NCI-H2227 (cell line): ENCODE data around the gene ALDH3B1.

Experiments
- DNase-seq: peaks from one replicate; lab custom pipeline; 2025; ENCODE audit not compliant: unreplicated experiment; lab: John Stamatoyannopoulos, UW

ALDH3B1 gene

DNA sequence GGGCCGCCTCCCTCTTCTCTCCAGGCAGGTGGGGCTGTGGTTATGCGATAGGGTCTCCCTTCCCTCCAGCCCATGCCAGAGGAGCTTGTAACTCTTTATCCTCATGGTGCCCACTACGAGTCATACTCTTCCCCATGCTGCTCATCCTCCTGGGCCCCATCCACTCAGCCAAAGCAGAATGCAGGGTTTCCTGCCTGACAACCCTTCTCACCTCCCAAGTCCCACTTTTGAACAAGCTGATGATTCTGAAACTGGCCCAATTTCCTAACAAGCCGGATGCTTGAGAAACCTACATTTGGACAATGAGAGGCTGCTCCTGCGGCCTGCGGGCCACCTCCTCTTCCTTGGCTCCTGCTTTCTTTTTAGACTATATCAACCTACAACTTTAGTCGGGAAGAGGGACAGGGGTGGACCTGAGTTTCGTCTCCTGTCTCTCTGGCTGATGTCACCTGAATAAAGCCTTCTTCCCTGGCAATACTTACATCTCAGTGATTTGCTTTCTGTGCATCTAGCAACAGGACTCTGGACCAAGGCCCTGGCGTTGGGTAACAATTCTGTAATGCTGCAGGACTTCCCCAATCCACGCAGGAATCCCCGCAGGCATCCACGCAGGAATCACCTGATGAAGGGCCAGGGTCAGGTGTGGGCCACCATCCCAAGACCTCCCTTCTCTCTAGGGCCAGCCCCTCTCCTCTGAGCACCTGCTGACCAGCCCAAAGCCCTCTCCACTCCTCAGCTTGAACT lies 18.8 kb downstream of the ALDH3B1 start:
- no peak for DNase-seq

DNA sequence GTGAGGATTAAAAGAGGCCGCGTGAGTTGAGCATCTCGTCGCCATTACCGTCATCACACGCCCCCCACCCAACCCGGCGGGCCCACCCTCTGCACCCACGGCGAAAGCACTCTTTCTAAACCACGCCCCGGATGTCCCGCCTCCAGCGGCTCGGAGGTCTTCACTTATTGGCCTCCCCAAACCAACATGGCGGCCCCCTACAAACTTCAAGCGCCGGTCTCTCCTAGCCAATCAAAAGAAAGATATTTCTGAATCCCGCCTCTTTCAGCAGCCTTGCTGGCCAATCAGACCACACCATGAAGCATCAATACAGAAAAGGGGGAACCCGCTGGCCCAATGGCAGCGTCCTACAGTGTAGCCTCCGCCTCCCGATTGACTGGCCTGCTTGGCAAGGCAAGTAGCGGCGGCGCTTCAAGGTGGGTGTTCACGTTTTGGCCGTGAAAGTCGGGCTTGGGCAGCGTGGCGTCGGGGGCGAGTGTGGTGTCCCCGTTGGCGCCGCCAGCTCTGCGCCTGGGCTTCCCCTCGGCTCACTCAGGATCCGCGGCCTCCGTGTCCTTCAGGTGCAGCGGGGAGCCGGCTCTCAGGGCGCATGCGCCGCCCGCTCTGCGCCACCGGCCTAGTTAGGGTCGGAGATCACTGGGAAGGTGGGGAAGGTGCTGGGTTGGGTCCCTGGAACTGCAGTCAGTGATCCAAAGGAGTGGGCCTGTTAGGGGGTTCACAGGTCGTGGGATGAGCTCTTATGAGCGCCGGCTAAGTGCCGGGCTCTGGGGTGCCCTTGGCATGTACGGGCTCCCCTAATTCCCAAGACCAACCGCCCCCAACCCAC lies 20.4 kb downstream of the ALDH3B1 start, which contains the start of gene NDUFS8:
Gene NDUFS8, plus strand, starts transcription at position 364 of the 826 bp plus-strand sequence. CDS start 1,471 bp downstream, outside the sequence.
- DNase-seq: peak; percentile 99

GRCh38 chr11:68031144-68031464 lies 21.0 kb downstream of the ALDH3B1 start:
- no peak for DNase-seq

DNA sequence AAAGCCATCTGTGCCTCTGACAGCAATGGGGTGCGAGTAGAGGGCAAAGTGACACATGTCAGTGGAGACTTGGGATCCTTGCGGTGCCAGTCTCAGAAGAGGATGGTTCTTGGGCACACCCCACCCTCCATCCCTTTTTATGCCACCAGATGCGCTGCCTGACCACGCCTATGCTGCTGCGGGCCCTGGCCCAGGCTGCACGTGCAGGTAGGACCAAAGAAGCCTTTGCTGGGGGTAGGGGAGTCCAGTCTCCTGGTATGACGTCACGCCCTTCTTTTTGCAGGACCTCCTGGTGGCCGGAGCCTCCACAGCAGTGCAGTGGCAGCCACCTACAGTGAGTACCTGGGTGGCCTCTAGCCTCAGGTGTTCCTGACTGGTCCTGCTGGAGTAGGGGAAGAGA lies 21.9 kb downstream of the ALDH3B1 start:
- DNase-seq: no peak

DNA sequence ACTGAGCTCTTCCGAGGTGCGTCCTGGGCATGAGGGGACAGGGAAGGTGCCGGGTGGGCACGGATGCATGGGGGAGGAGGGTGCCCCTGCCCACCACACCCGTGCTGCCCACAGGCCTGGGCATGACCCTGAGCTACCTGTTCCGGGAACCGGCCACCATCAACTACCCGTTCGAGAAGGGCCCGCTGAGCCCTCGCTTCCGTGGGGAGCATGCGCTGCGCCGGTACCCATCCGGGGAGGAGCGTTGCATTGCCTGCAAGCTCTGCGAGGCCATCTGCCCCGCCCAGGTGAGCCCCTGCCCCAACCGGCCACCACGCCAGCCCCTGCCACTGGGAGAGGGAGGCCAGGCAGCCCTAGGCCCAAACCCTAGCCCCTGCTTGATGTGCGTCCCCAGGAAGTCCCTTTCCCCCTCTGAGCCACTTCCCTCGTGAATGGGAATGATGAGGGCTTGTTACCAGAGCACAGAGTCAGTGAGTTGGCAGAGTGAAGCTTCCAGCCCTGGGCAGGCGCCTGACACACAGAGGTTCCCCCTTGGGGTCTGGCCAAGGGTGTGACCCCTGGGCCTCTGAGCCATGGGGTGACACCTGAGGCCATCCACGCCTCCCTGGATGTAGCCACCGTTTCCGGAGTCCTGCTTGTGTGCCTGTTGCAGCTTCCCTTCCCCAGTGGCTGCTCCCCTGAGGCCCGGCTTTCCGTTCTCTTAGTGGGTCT lies 23.0 kb downstream of the ALDH3B1 start:
- no peak for DNase-seq

GRCh38 chr11:68033708-68034045 lies 23.6 kb downstream of the ALDH3B1 start:
- DNase-seq: no peak

GRCh38 chr11:68035266-68035876 lies 25.2 kb downstream of the ALDH3B1 start:
- no peak for DNase-seq

- DNase-seq: no peak
Observed at GRCh38 chr11:68036141-68036716, 26.1 kb downstream of the ALDH3B1 start.

- DNase-seq: no peak
Observed at GRCh38 chr11:68036717-68037239, 26.7 kb downstream of the ALDH3B1 start.

DNA sequence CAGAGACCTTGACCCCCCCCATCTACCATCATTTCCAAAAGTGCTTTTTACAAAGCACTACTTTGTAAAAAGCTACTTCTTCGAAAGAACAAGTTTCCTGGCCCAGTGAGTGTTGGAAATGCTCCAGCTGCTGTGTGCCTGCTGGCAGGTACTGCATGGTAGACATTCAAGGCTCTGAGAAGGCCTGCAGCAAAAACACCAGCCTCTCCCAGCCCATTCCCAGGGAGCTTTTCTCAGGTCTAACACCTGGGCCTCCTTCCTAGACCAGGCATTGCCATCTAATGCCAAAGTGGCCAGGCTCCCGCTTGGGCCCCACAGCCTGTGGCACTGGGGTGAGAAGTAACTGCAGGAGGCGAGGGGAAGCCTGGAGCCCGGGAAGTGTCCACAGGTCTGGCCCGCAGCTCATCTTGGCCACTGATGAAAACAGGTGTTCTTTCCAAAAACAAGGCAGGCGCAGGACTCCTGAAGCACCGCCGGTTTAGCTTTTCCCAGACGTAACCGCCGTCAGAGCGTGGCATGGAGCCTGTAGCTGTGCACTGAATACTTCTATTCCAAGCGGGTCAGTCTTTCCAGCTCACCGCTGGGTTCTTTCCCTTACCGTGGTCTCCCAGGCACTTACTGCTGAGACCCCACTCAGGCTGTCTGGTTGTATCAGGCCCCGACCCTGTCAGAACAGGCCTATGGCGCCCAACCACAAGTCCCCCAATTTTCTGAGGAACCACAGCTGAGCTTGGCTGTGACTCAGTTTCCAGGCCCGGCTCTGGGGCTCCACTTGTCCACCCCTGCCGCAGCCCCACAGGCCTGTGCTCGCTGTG lies 27.5 kb downstream of the ALDH3B1 start:
- DNase-seq: no peak

DNA sequence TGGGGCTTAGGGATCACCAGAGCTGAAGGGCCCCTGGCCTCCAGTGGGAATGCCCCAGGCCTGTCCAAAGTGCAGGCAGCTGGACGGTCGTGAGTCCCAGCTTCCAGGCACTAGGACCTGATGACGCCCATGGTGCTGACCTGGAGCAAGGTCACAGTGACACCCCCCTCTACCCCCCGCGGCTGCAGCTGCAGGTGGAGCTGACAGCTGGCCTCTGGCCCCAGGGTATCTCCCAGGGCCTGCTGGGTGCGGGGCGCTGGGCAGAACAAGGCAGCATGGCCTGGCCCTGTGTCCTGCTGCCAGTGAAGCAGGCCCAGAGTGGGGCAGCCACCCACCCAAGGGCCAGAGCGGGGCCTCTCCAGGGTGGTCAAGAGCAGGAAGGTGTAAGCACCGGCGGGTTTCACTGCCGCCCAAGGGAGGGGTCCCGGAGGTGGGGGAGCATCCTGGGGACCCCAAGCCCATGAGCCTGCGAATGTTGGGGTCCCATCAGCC lies 28.1 kb downstream of the ALDH3B1 start:
- no peak for DNase-seq

DNA sequence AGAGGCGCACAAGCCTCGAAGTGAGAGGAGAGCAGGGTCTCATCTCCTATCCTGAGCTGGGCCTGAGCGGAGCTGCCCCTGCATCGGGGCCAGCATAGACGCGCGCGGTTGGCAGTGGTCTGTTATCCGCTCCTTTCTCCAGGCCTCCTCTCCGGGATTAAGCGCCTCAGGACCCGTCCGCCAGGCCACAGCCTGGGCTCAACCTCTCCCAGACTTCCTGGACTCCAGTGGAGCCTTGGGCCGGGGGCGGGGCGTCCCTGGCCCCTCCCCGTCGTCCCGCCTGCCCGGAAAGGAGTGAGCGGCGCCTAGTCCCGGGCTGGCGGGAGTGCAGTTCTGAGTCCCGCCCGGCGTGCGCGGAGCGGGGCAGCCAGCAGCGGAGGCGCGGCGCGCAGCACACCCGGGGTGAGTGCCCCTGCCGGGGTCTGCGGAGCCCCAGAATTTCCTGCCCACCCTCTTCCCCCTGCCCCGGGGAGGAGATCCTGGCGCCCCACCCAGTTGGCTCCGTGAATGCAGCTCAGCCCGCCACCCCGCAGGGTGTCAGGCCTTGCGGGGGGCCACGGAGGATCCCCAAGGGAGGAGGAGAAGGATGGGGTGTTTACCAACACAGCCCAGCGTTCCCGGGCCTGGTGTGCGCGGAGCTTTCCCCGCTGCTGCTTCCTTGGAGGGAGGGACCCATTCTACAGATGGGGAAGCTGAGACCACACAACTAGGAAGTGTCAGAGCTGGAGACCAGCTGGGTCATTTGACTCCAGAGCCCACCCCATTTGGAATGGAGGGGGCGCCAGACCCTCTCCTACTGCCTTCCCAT lies 28.8 kb downstream of the ALDH3B1 start, which contains the start of gene TCIRG1:
Gene TCIRG1, plus strand, starts transcription at position 308 of the 808 bp plus-strand sequence. CDS start 2,247 bp downstream, outside the sequence.
- DNase-seq: no peak

DNA sequence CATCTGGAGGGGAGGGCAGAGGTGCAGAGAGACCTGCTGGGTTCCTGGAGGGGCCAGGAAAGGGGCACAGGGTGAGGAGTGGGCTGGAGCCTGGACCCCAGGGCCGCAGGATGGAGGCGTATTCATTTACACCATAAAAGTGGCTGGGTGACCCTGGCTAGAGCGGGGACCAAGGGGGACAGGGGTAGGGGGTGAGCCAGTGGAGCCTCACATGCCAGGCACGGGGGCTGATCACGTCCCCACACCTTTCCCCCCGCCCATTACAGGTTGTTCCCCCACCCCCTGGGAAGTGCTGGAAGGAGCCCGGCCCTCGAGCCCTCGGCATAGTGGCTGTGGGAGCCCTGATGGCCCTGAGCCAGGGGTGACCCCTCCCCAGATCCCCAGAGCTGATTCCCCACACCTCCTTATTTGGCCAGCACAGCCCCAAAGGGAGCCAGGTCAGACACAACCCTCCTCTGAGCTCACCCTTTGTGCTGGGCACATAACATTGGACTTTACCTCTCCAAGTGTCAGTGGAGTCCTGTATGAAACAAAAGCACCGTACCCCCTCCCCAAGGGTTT lies 29.5 kb downstream of the ALDH3B1 start:
- DNase-seq: no peak

- peak; percentile 29 for DNase-seq
Observed at GRCh38 chr11:68040101-68040956, 30.2 kb downstream of the ALDH3B1 start.

GRCh38 chr11:68040957-68041591 lies 30.9 kb downstream of the ALDH3B1 start:
- no peak for DNase-seq

DNA sequence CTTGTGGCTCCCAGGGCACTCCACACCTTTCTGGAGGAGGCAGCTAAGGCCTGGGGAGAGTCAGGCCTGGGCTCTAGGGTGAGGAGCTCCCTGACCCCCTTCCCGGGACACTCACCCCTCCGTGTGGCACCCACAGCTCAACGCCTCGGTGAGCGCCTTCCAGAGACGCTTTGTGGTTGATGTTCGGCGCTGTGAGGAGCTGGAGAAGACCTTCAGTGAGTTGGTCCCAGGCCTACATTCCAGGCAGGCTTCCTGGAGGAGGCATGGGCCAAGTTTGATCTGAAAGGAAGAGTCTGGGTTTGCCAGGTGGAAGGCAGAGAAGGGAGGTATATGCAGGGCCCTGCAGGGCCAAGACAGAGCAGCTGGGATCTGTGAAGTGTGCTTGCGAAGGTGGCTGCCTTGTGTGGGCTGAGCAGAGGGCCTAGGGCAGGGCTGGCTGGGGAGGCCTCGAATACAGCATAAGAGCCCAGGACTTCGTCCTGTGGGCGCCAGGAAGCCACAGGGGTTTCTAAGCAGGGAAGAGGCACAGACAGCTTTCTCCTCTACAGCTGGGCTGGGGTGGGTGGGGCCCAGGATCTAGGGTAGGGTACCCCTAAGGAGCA lies 31.6 kb downstream of the ALDH3B1 start:
- DNase-seq: no peak
